WTC11 (cell line): ENCODE results near the gene LAMC3. TPM values are rescaled to one million over a fixed set of nuclear protein-coding genes. Genes with fewer than 3 reads are reported as not detected.

ENCODE experiments used
- ATAC-seq: fragments of 200-7000 bp; cut with Tn5 transposase; 2 replicates; pipeline ENCODE4 v1.10.0; 2021; ENCODE audit warnings: mild to moderate bottlenecking, moderate library complexity
- CTCF ChIA-PET: fragments of 300-600 bp; sonication (Branson Sonifier 250); formaldehyde crosslinking; loops from one replicate; lab custom pipeline; 2021; ENCODE audit warnings: antibody characterized with exemption; lab: Charles Lee
- POLR2A ChIA-PET: fragments of 350-600 bp; sonication (Branson Sonifier 250); formaldehyde crosslinking; loops from one replicate; lab custom pipeline; 2021; ENCODE audit warnings: antibody characterized with exemption; lab: Charles Lee
- DNase-seq: peaks from one replicate; pipeline ENCODE4 v3.0.0; 2021; ENCODE audit warnings: low spot score
- H3K27ac Mint-ChIP-seq: 2 replicates; pipeline ENCODE4 v1.8.0; 2021; ENCODE audit warnings: mixed read lengths
- H3K27me3 Mint-ChIP-seq: 2 replicates; pipeline ENCODE4 v1.8.0; 2021; ENCODE audit warnings: low read depth, mild to moderate bottlenecking, moderate library complexity, mixed read lengths
- H3K36me3 Mint-ChIP-seq: 2 replicates; pipeline ENCODE4 v1.8.0; 2021; ENCODE audit warnings: mixed read lengths
- H3K4me1 Mint-ChIP-seq: 2 replicates; pipeline ENCODE4 v1.8.0; 2022; ENCODE audit warnings: mixed read lengths
- H3K4me3 Mint-ChIP-seq: 2 replicates; pipeline ENCODE4 v1.8.0; 2021; ENCODE audit warnings: mild to moderate bottlenecking, moderate library complexity, mixed read lengths
- H3K9me3 Mint-ChIP-seq: 2 replicates; pipeline ENCODE4 v1.8.0; 2021; ENCODE audit warnings: mixed read lengths
- ARID4B ChIP-seq: sonication (generic); formaldehyde crosslinking; IDR thresholded peaks from 2 replicates; pipeline ENCODE4 v1.8.0; 2023; ENCODE audit warnings: missing genetic modification reagents, mild to moderate bottlenecking, borderline replicate concordance
- ATF3 ChIP-seq: sonication (generic); formaldehyde crosslinking; conservative IDR thresholded peaks from 2 replicates; pipeline ENCODE4 v1.8.1; 2022; ENCODE audit warnings: mild to moderate bottlenecking, missing genetic modification reagents
- ATF6 ChIP-seq: sonication (generic); formaldehyde crosslinking; IDR thresholded peaks from 2 replicates; pipeline ENCODE4 v1.8.1; 2023; ENCODE audit warnings: mild to moderate bottlenecking, missing genetic modification reagents
- CBFB ChIP-seq: sonication (generic); formaldehyde crosslinking; IDR thresholded peaks from 2 replicates; pipeline ENCODE4 v1.8.1; 2022; ENCODE audit warnings: mild to moderate bottlenecking, low read depth, missing genetic modification reagents
- CREM ChIP-seq: sonication (generic); formaldehyde crosslinking; IDR thresholded peaks from 2 replicates; pipeline ENCODE4 v1.8.1; 2022; ENCODE audit warnings: mild to moderate bottlenecking, missing genetic modification reagents, moderate library complexity
- ELF4 ChIP-seq: sonication (generic); formaldehyde crosslinking; IDR thresholded peaks from 2 replicates; pipeline ENCODE4 v1.8.1; 2022; ENCODE audit warnings: low read depth, mild to moderate bottlenecking, moderate library complexity, missing genetic modification reagents
- EMX1 ChIP-seq: fragments of 250-450 bp; sonication (Bioruptor Pico); IDR thresholded peaks from 2 replicates; pipeline ENCODE4 v1.8.0; 2021; ENCODE audit warnings: mild to moderate bottlenecking
- FOXK1 ChIP-seq: sonication (generic); formaldehyde crosslinking; IDR thresholded peaks from 2 replicates; pipeline ENCODE4 v1.8.0; 2022; ENCODE audit warnings: mild to moderate bottlenecking, moderate library complexity, missing genetic modification reagents
- FOXP4 ChIP-seq: sonication (generic); formaldehyde crosslinking; IDR thresholded peaks from 2 replicates; pipeline ENCODE4 v1.8.0; 2022; ENCODE audit warnings: mild to moderate bottlenecking, missing genetic modification reagents
- HMGA2 ChIP-seq: fragments of 250-450 bp; sonication (Bioruptor Pico); IDR thresholded peaks from 2 replicates; pipeline ENCODE4 v1.4.0; 2021; ENCODE audit warnings: mild to moderate bottlenecking, moderate library complexity
- IRF2 ChIP-seq: sonication (generic); formaldehyde crosslinking; IDR thresholded peaks from 2 replicates; pipeline ENCODE4 v1.8.0; 2022; ENCODE audit warnings: low read depth, missing genetic modification reagents, borderline replicate concordance
- JUN ChIP-seq: sonication (generic); formaldehyde crosslinking; IDR thresholded peaks from 2 replicates; pipeline ENCODE4 v1.8.0; 2023; ENCODE audit warnings: mild to moderate bottlenecking, missing genetic modification reagents
- MXD4 ChIP-seq: fragments of 250-450 bp; sonication (Bioruptor Pico); IDR thresholded peaks from 2 replicates; pipeline ENCODE4 v1.8.0; 2021; ENCODE audit warnings: mild to moderate bottlenecking, moderate library complexity, borderline replicate concordance
- MYBL2 ChIP-seq: sonication (generic); formaldehyde crosslinking; IDR thresholded peaks from 2 replicates; pipeline ENCODE4 v1.8.1; 2023; ENCODE audit warnings: mild to moderate bottlenecking, moderate library complexity, missing genetic modification reagents
- NFATC4 ChIP-seq: fragments of 250-450 bp; sonication (Bioruptor Pico); IDR thresholded peaks from 2 replicates; pipeline ENCODE4 v1.9.0; 2021; ENCODE audit warnings: mild to moderate bottlenecking
- NR2C2 ChIP-seq: sonication (generic); formaldehyde crosslinking; IDR thresholded peaks from 2 replicates; pipeline ENCODE4 v1.8.0; 2022; ENCODE audit warnings: mild to moderate bottlenecking, missing genetic modification reagents
- PRRX2 ChIP-seq: fragments of 250-450 bp; sonication (Bioruptor Pico); IDR thresholded peaks from 2 replicates; pipeline ENCODE4 v1.8.0; 2021; ENCODE audit warnings: mild to moderate bottlenecking
- SMAD4 ChIP-seq: sonication (generic); formaldehyde crosslinking; IDR thresholded peaks from 2 replicates; pipeline ENCODE4 v1.8.0; 2022; ENCODE audit warnings: mild to moderate bottlenecking, missing genetic modification reagents
- SP1 ChIP-seq: sonication (generic); formaldehyde crosslinking; conservative IDR thresholded peaks from 2 replicates; pipeline ENCODE4 v1.8.1; 2022; ENCODE audit warnings: missing genetic modification reagents
- TEAD4 ChIP-seq: sonication (generic); formaldehyde crosslinking; IDR thresholded peaks from 2 replicates; pipeline ENCODE4 v1.8.0; 2022; ENCODE audit warnings: mild to moderate bottlenecking, missing genetic modification reagents
- TP53 ChIP-seq: sonication (generic); formaldehyde crosslinking; IDR thresholded peaks from 2 replicates; pipeline ENCODE4 v1.8.1; 2023; ENCODE audit warnings: mild to moderate bottlenecking, missing genetic modification reagents
- ZMAT4 ChIP-seq: fragments of 250-450 bp; sonication (Bioruptor Pico); IDR thresholded peaks from 2 replicates; pipeline ENCODE4 v1.9.0; 2021; ENCODE audit warnings: mild to moderate bottlenecking
- ZNF121 ChIP-seq: sonication (generic); formaldehyde crosslinking; IDR thresholded peaks from 2 replicates; pipeline ENCODE4 v1.8.0; 2023; ENCODE audit warnings: missing genetic modification reagents
- total RNA-seq: library from RNA; stranded (reverse); gene quantifications from 3 replicates; pipeline ENCODE4 v1.2.3, GENCODE V29; 2021

The LAMC3 gene
- total RNA-seq, 1 experiment from 2014 or later: 50.9 TPM

- Mint-ChIP-seq H3K36me3 (no peaks in the 10 kb centered on the region), H3K27me3 (peaks cover 14% of the 10 kb centered on the region), H3K4me3 (no peak overlapping the region), H3K9me3 (no peaks in the 10 kb centered on the region), H3K4me1 (peaks cover 21% of the 10 kb centered on the region), H3K27ac (peak overlapping the region; percentile 40; the same call in 1 of the 2 replicates)
- POLR2A ChIA-PET: no interaction called here
- TF ChIP-seq IRF2 (CRISPR knock-in tag) (no peak), MYBL2 (CRISPR knock-in tag) (no peak), FOXK1 (CRISPR knock-in tag) (no peak), ATF3 (CRISPR knock-in tag) (no peak), CBFB (no peak), NFATC4 (CRISPR knock-in tag) (no peak), TP53 (CRISPR knock-in tag) (no peak), EMX1 (no peak), PRRX2 (CRISPR knock-in tag) (no peak), ZNF121 (CRISPR knock-in tag) (no peak), ELF4 (CRISPR knock-in tag) (no peak), SMAD4 (CRISPR knock-in tag) (no peak), JUN (CRISPR knock-in tag) (no peak), ATF6 (CRISPR knock-in tag) (no peak), MXD4 (CRISPR knock-in tag) (no peak), CREM (no peak), ZMAT4 (CRISPR knock-in tag) (no peak), HMGA2 (CRISPR knock-in tag) (no peak), TEAD4 (CRISPR knock-in tag) (no peak)
- no peak for DNase-seq
- peak; percentile 27 for ATAC-seq
- CTCF ChIA-PET: interaction anchor here (0.6 to 1.2 kb wide), 3 partner anchors 15 to 129 kb away, joined by 3 to 4 read pairs (median 3); no protein-coding TSS in a partner anchor
These were observed 13.6 kb upstream of the LAMC3 start for GRCh38 chr9:130995086-130996011.

- H3K9me3 Mint-ChIP-seq: no peaks in the 10 kb centered on the region
- ATAC-seq (no peak), DNase-seq (no peak)
- no peak overlapping the region for H3K27ac Mint-ChIP-seq
- H3K4me1 Mint-ChIP-seq: peaks cover 13% of the 10 kb centered on the region
- peaks cover 14% of the 10 kb centered on the region for H3K27me3 Mint-ChIP-seq
- TF ChIP-seq FOXP4 (CRISPR knock-in tag) (no peak), SP1 (no peak), ARID4B (CRISPR knock-in tag) (no peak), NR2C2 (no peak)
- no peaks in the 10 kb centered on the region for H3K36me3 Mint-ChIP-seq
- POLR2A ChIA-PET: no interaction called here
- CTCF ChIA-PET: interaction anchor here (1.2 kb wide), 1 partner anchor 130 kb away, joined by 3 read pairs; no protein-coding TSS in a partner anchor
- no peak overlapping the region for H3K4me3 Mint-ChIP-seq
These were observed 12.8 kb upstream of the LAMC3 start for GRCh38 chr9:130996205-130996604.
